SK-N-SH (cell line): ENCODE data around the gene RREB1. TPM values are rescaled to one million over a fixed set of nuclear protein-coding genes. Genes with fewer than 3 reads are reported as not detected.

ENCODE experiments used
- CTCF ChIA-PET: fragments of 300-600, 350-600 bp; formaldehyde crosslinking; extraction: SDS; loops from one replicate; lab custom pipeline; 2021; lab: Yijun Ruan, JAX
- POLR2A ChIA-PET: fragments of 350-600 bp; sonication (Branson Sonifier 250); formaldehyde crosslinking; extraction: SDS; loops from one replicate; lab custom pipeline; 2020; ENCODE audit warnings: antibody characterized with exemption, inconsistent platforms; lab: Yijun Ruan, JAX
- DNase-seq: peaks from one replicate; pipeline ENCODE4 v3.0.0; 2012
- H2AFZ ChIP-seq: fragments of 200-600 bp; sonication (generic); 2 replicates; pipeline ENCODE4 v1.8.1; 2016; ENCODE audit warnings: antibody characterized with exemption, mild to moderate bottlenecking, low read depth
- H3F3A ChIP-seq: fragments of 200-600 bp; sonication (generic); replicated peaks from 2 replicates; pipeline ENCODE3; 2016; ENCODE audit warnings: antibody characterized with exemption, mild to moderate bottlenecking; ENCODE audit not compliant: insufficient read depth
- H3K27ac ChIP-seq, 2 experiments: fragments of 200-500 bp in 1 of 2; fragments of 200-600 bp in 1 of 2; sonication (Bioruptor generic) in 1 of 2; sonication (generic), shearing (Covaris generic) in 1 of 2; 2 replicates each; pipeline versions ENCODE4 v1.5.1 to v1.6.1; 2014 to 2016; ENCODE audit warnings: low read depth in 2 of 2, inconsistent platforms in 1 of 2, low read length in 1 of 2, mild to moderate bottlenecking in 1 of 2, mixed read lengths in 1 of 2
- H3K27me3 ChIP-seq: fragments of 200-600 bp; sonication (generic), shearing (Covaris generic); 2 replicates; pipeline ENCODE4 v1.6.1; 2016; ENCODE audit warnings: mixed run types; ENCODE audit not compliant: insufficient read depth
- H3K36me3 ChIP-seq, 2 experiments: fragments of 200-500 bp in 1 of 2; fragments of 200-600 bp in 1 of 2; sonication (Bioruptor generic) in 1 of 2; sonication (generic) in 1 of 2; replicated peaks in 1 of 2; 2 replicates each; pipeline versions ENCODE3 to v1.5.1; 2014 to 2016; ENCODE audit warnings: low read length in 1 of 2, mild to moderate bottlenecking in 1 of 2; ENCODE audit not compliant: insufficient read depth in 2 of 2, control insufficient read depth in 1 of 2
- H3K4me1 ChIP-seq, 2 experiments: fragments of 200-500 bp in 1 of 2; fragments of 200-600 bp in 1 of 2; sonication (Bioruptor generic) in 1 of 2; sonication (generic), shearing (Covaris generic) in 1 of 2; 2 replicates each; pipeline versions ENCODE4 v1.5.1 to v1.6.1; 2014 to 2016; ENCODE audit warnings: low read depth in 1 of 2, low read length in 1 of 2, mixed run types in 1 of 2; ENCODE audit not compliant: insufficient read depth in 2 of 2, control insufficient read depth in 1 of 2
- H3K4me2 ChIP-seq: fragments of 200-600 bp; sonication (generic), shearing (Covaris generic); 2 replicates; pipeline ENCODE4 v1.6.1; 2017; ENCODE audit warnings: mixed run types
- H3K4me3 ChIP-seq, 2 experiments: fragments of 200-500 bp in 1 of 2; fragments of 200-600 bp in 1 of 2; sonication (Bioruptor generic) in 1 of 2; sonication (generic), shearing (Covaris generic) in 1 of 2; 2 replicates each; pipeline versions ENCODE4 v1.5.1 to v1.8.1; 2014 to 2016; ENCODE audit warnings: low read depth in 2 of 2, inconsistent platforms in 1 of 2, low read length in 1 of 2, mild to moderate bottlenecking in 1 of 2, mixed read lengths in 1 of 2, moderate library complexity in 1 of 2
- H3K79me2 ChIP-seq: fragments of 200-600 bp; sonication (generic); 2 replicates; pipeline ENCODE4 v1.8.1; 2017; ENCODE audit warnings: mild to moderate bottlenecking; ENCODE audit not compliant: insufficient read depth
- H3K9ac ChIP-seq: fragments of 200-600 bp; sonication (generic); 2 replicates; pipeline ENCODE4 v1.6.1; 2017; ENCODE audit warnings: mixed run types
- H3K9me2 ChIP-seq: fragments of 200-600 bp; sonication (generic); 2 replicates; pipeline ENCODE4 v1.6.1; 2017; ENCODE audit warnings: mixed run types
- H3K9me3 ChIP-seq: fragments of 200-600 bp; sonication (generic); 2 replicates; pipeline ENCODE4 v1.6.1; 2017; ENCODE audit warnings: mixed run types, mild to moderate bottlenecking, moderate library complexity
- H4K20me1 ChIP-seq: fragments of 200-600 bp; sonication (generic); 2 replicates; pipeline ENCODE4 v1.6.1; 2017; ENCODE audit warnings: mild to moderate bottlenecking, mixed run types; ENCODE audit not compliant: insufficient read depth
- CTCF ChIP-seq: fragments of 200-600 bp; sonication (generic); IDR thresholded peaks from 2 replicates; pipeline ENCODE4 v1.6.1; 2017; ENCODE audit warnings: antibody characterized with exemption, mild to moderate bottlenecking, moderate library complexity
- ELF1 ChIP-seq: IDR thresholded peaks from 2 replicates; pipeline ENCODE4 v1.4.0; 2012
- EZH2phosphoT487 ChIP-seq: fragments of 200-600 bp; sonication (generic); IDR thresholded peaks from 2 replicates; pipeline ENCODE4 v1.6.1; 2017; ENCODE audit warnings: low read depth, mixed run types, mild to moderate bottlenecking, antibody characterized with exemption, moderate library complexity, borderline replicate concordance
- FOXM1 ChIP-seq: IDR thresholded peaks from 2 replicates; pipeline ENCODE4 v1.4.0; 2012; ENCODE audit warnings: low read depth, mild to moderate bottlenecking
- GABPA ChIP-seq: IDR thresholded peaks from 2 replicates; pipeline ENCODE4 v1.4.0; 2012; ENCODE audit warnings: low read depth, mild to moderate bottlenecking
- GATA2 ChIP-seq: sonication (generic); formaldehyde crosslinking; IDR thresholded peaks from 2 replicates; pipeline ENCODE4 v1.5.0; 2020; ENCODE audit warnings: mild to moderate bottlenecking, missing genetic modification reagents
- IRF3 ChIP-seq: fragments of 150-350 bp; IDR thresholded peaks from 2 replicates; pipeline ENCODE4 v1.6.1; 2016; ENCODE audit warnings: mild to moderate bottlenecking, low read depth, low read length
- JUND ChIP-seq: IDR thresholded peaks from 2 replicates; pipeline ENCODE4 v1.4.0; 2012
- MAX ChIP-seq: IDR thresholded peaks from 2 replicates; pipeline ENCODE4 v1.4.0; 2012; ENCODE audit warnings: low read depth
- RAD21 ChIP-seq: IDR thresholded peaks from 2 replicates; pipeline ENCODE4 v1.6.1; 2012; ENCODE audit warnings: mild to moderate bottlenecking, low read length
- RCOR1 ChIP-seq: fragments of 150-350 bp; IDR thresholded peaks from 2 replicates; pipeline ENCODE4 v1.6.1; 2017; ENCODE audit warnings: antibody characterized with exemption, low read length
- REST ChIP-seq: IDR thresholded peaks from 2 replicates; pipeline ENCODE4 v1.6.1; 2012; ENCODE audit warnings: mild to moderate bottlenecking, low read depth, low read length, moderate library complexity
- RXRA ChIP-seq: IDR thresholded peaks from 2 replicates; pipeline ENCODE4 v1.4.0; 2012; ENCODE audit warnings: low read depth, mild to moderate bottlenecking, borderline replicate concordance
- TAF1 ChIP-seq: IDR thresholded peaks from 2 replicates; pipeline ENCODE4 v1.6.1; 2012; ENCODE audit warnings: low read depth, mild to moderate bottlenecking, low read length, moderate library complexity, borderline replicate concordance
- TCF12 ChIP-seq: IDR thresholded peaks from 2 replicates; pipeline ENCODE4 v1.4.0; 2012
- USF1 ChIP-seq: IDR thresholded peaks from 2 replicates; pipeline ENCODE4 v1.4.0; 2012; ENCODE audit warnings: low read depth, borderline replicate concordance
- YY1 ChIP-seq: IDR thresholded peaks from 2 replicates; pipeline ENCODE4 v1.4.0; 2012; ENCODE audit warnings: low read depth, mild to moderate bottlenecking
- WGBS: methylation state at CpG from one replicate; pipeline ENCODE4 v1.1.6; 2017; ENCODE audit warnings: low lambda C conversion rate; 5-methylcytosine and 5-hydroxymethylcytosine counted together
- polyA plus RNA-seq, 3 experiments: library from polyadenylated mRNA; depleted of rRNA; stranded (reverse); fragments of >200 nt; gene quantifications; 2 replicates each; pipeline ENCODE4 v1.2.3, GENCODE V29; 2012

RREB1 gene
- polyA plus RNA-seq, 1 of the 3 experiments (the other 2 are of a cell fraction): 2.0 TPM

GRCh38 chr6:7129360-7129759 is 21.6 kb downstream of the RREB1 start (continued):
- TF ChIP-seq GABPA: no peak
- no peak for TF ChIP-seq MAX
- TF ChIP-seq IRF3: no peak
- TF ChIP-seq TAF1: no peak
- no peak for TF ChIP-seq YY1
- no peak for TF ChIP-seq EZH2phosphoT487
- no peak for TF ChIP-seq RXRA
- TF ChIP-seq GATA2 (CRISPR knock-in tag): no peak
- no peak for TF ChIP-seq RCOR1

GRCh38 chr6:7129784-7130569 is 22.2 kb downstream of the RREB1 start:
- ChIA-PET CTCF (no interaction called here), POLR2A (no interaction called here)
- H3K36me3 ChIP-seq: peaks cover 0 to 7% of the 10 kb centered on the region in 2 experiments
- H4K20me1 ChIP-seq: peaks cover 36% of the 10 kb centered on the region
- no peak overlapping the region for H3K27ac ChIP-seq
- no peak overlapping the region for H2AFZ ChIP-seq
- peaks cover 96% of the 10 kb centered on the region for H3K79me2 ChIP-seq
- no peaks in the 10 kb centered on the region for H3K9me2 ChIP-seq
- H3F3A ChIP-seq: no peaks in the 10 kb centered on the region
- no peaks in the 10 kb centered on the region for H3K4me1 ChIP-seq
- DNase-seq: no peak
- H3K27me3 ChIP-seq: no peaks in the 10 kb centered on the region
- no peaks in the 10 kb centered on the region for H3K9me3 ChIP-seq
- H3K4me2 ChIP-seq: no peak overlapping the region
- H3K9ac ChIP-seq: no peak overlapping the region
- no peak for TF ChIP-seq TCF12
- no peak for TF ChIP-seq CTCF
- TF ChIP-seq FOXM1: no peak
- no peak for TF ChIP-seq YY1
- no peak for TF ChIP-seq JUND
- TF ChIP-seq RAD21: no peak
- no peak for TF ChIP-seq USF1
- TF ChIP-seq ELF1: no peak
- no peak for TF ChIP-seq REST
- no peak for TF ChIP-seq GATA2 (CRISPR knock-in tag)
- no peak for TF ChIP-seq MAX
- no peak overlapping the region for H3K4me3 ChIP-seq
- WGBS: 63% methylated on average over 8 of the region's 9 CpGs
